Heart right ventricle (tissue), 16 donors: Measurements from ENCODE around the gene TBC1D17. TPM values are rescaled to one million over a fixed set of nuclear protein-coding genes. Genes with fewer than 3 reads are reported as not detected.

Experiments used
- ATAC-seq, 8 donors: fragments of 200-7000 bp; cut with Tn5 transposase; one replicate each; pipeline ENCODE4 v1.9.1; 2020; ENCODE audit warnings: mild to moderate bottlenecking in 8 of 8, moderate library complexity in 8 of 8, moderate number of reproducible peaks in 1 of 8
- DNase-seq, 2 donors: peaks; one replicate each; pipeline ENCODE4 v3.0.0-alpha.2; 2020
- H3K27ac ChIP-seq, 10 donors: fragments of 200-600 bp; sonication (generic) in 2 of 10; one replicate each; pipeline versions ENCODE4 v1.5.0 to v1.8.0; 2020 to 2022; ENCODE audit warnings: mild to moderate bottlenecking in 3 of 10
- H3K27me3 ChIP-seq, 7 donors: fragments of 200-600 bp; one replicate each; pipeline ENCODE4 v1.8.0; 2021 to 2022; ENCODE audit warnings: mild to moderate bottlenecking in 2 of 7
- H3K36me3 ChIP-seq, 9 donors: fragments of 200-600 bp; sonication (generic) in 1 of 9; one replicate each; pipeline versions ENCODE4 v1.5.0 to v1.8.0; 2020 to 2022; ENCODE audit warnings: mild to moderate bottlenecking in 2 of 9
- H3K4me1 ChIP-seq, 9 donors: fragments of 200-600 bp; sonication (generic) in 1 of 9; one replicate each; pipeline versions ENCODE4 v1.5.0 to v1.8.0; 2020 to 2022; ENCODE audit warnings: mild to moderate bottlenecking in 4 of 9
- H3K4me3 ChIP-seq, 10 donors: fragments of 200-600 bp; sonication (generic) in 2 of 10; one replicate each; pipeline versions ENCODE4 v1.5.0 to v1.8.0; 2020 to 2022; ENCODE audit warnings: mild to moderate bottlenecking in 7 of 10, moderate library complexity in 2 of 10
- H3K9me3 ChIP-seq, 11 donors: fragments of 200-600 bp in 10 of 11; sonication (generic) in 2 of 11; one replicate each; pipeline versions ENCODE4 v1.5.0 to v1.8.0; 2013 to 2022; ENCODE audit warnings: mild to moderate bottlenecking in 2 of 11, control low read depth in 1 of 11, moderate library complexity in 1 of 11
- WGBS, 2 donors: extraction: QIAGEN DNeasy Blood & Tissue Kit; methylation state at CpG; one replicate each; pipeline ENCODE4 v1.1.7; 2013; ENCODE audit warnings: inconsistent platforms in 1 of 2; 5-methylcytosine and 5-hydroxymethylcytosine counted together
- intact Hi-C, 10 donors: fragments of 100-400 bp; cut with DNase I; formaldehyde crosslinking; loops; one replicate each; pipeline versions ENCODE4 v1.11.1 to v1.14.2; 2022
- polyA plus RNA-seq, 2 donors: library from polyadenylated mRNA; stranded (reverse); fragments of 200-250 nt; gene quantifications; one replicate each; pipeline ENCODE4 v1.2.3, GENCODE V29; 2013
- total RNA-seq, 10 donors: library from RNA; stranded (reverse); fragmentation: NEBNext Ultra II Directional in 3 of 10; extraction: Animal tissue kit (Norgen Biotek cat#: 25700) in 3 of 10; gene quantifications; one replicate each; pipeline versions ENCODE4 v1.2.1 to v1.2.4, GENCODE V29; 2021 to 2023
- TF ChIP-seq, protein P1 (sequence below), 9 donors: fragments of 200-600 bp; sonication (generic) in 2 of 9; IDR thresholded peaks; one replicate each; pipeline versions ENCODE4 v1.5.0 to v1.8.0; 2021 to 2022; ENCODE audit warnings: antibody characterized with exemption in 9 of 9, mild to moderate bottlenecking in 5 of 9, moderate library complexity in 1 of 9
- donor health status: Arrhythmogenic right ventricular cardiomyopathy.
- donor health status: ischemic (EF 13 %, LVEDD 7.1; RV severe dilation, severe dysfunction).
- donor health status: healthy with polysubstance abuse.
- donor health status: DM: no; HTN: yes; CAD: no.
- donor health status: DM: no; HTN: no; CAD: no.
- donor health status: ischemic (EF 25% LVEDD 6.9; RV normal size, moderate dysfunction).
- donor health status: ischemic (EF 25% LVEDD 5.7; RV mildly dilated, moderate dysfunction).
- donor health status: healthy.
- donor health status: DM: yes; HTN: yes; CAD: no.
- donor health status: Ischemic cardiomyopathy.
- donor health status: ischemic (EF 35%, LVEDD 5.7; RV mildly dilated, moderate dysfunction).
- donor health status: nonischemic (EF 11% LVEDD 7.7; RV severe dilation, severe dysfunction).
- donor health status: DM: yes; HTN: yes; CAD: no.
- donor health status: PGD.
- donor health status: ischemic (EF 29% LVEDD 5.4; RV normal size, mild dysfunction).
- donor health status: nonischemic (EF 23%, LVEDD 6.1; RV moderate dilation, normal function).

Gene TBC1D17
- total and polyA plus RNA-seq, 12 donors: 30.4 to 57.9 (median 49.8) TPM

- H3K27me3 ChIP-seq: no peaks in the 10 kb centered on the region
- H3K9me3 ChIP-seq: no peaks in the 10 kb centered on the region
- peaks cover 14 to 39% (median 37%) of the 10 kb centered on the region in 9 donors for H3K4me1 ChIP-seq
- peaks cover 0 to 61% (median 18%) of the 10 kb centered on the region in 9 donors for H3K36me3 ChIP-seq
- H3K27ac ChIP-seq: no peak overlapping the region
- H3K4me3 ChIP-seq: no peak overlapping the region
- ATAC-seq: no peak
- TF ChIP-seq, protein P1, sequence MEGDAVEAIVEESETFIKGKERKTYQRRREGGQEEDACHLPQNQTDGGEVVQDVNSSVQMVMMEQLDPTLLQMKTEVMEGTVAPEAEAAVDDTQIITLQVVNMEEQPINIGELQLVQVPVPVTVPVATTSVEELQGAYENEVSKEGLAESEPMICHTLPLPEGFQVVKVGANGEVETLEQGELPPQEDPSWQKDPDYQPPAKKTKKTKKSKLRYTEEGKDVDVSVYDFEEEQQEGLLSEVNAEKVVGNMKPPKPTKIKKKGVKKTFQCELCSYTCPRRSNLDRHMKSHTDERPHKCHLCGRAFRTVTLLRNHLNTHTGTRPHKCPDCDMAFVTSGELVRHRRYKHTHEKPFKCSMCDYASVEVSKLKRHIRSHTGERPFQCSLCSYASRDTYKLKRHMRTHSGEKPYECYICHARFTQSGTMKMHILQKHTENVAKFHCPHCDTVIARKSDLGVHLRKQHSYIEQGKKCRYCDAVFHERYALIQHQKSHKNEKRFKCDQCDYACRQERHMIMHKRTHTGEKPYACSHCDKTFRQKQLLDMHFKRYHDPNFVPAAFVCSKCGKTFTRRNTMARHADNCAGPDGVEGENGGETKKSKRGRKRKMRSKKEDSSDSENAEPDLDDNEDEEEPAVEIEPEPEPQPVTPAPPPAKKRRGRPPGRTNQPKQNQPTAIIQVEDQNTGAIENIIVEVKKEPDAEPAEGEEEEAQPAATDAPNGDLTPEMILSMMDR (IDR thresholded peaks at IDR 0.05): no peak
- no peak for DNase-seq
- intact Hi-C loops: loop anchor here in 1 of 10 donors (10.0 kb wide), 1 partner anchor 349 kb away; the partner anchor contains the start of gene FCGRT
- WGBS, 2 donors: 86 to 92% methylated on average over 17 of the region's 17 CpGs
Measured at GRCh38 chr19:49863935-49864320, 13.6 kb upstream of the TBC1D17 start.

DNA sequence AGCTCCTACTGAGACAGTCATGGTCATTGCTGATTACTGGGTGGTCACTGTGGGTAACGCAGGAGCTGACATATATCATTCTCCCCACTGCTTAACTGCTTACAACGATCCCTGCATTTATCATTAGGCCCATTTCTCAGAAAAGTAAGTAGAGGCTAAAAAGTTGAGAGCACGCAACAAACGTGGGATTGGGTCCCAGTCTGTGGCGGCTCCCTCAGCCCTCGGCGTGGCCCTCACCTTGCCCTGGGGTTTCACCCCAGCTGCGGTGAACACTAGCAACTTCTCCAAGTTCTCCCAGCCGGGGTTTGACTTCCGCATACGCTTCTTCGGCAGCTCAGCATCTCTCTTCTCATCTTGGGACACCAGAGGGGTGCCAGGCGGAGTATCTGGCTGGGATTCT, 12.6 kb upstream of the TBC1D17 start:
- Histone ChIP-seq H3K27me3 (no peaks in the 10 kb centered on the region), H3K27ac (peak overlapping the region in 5 of 10 donors; percentile 40 to 96 (median 60)), H3K36me3 (peaks cover 0 to 52% (median 13%) of the 10 kb centered on the region in 9 donors), H3K4me3 (no peak overlapping the region), H3K4me1 (peaks cover 17 to 43% (median 41%) of the 10 kb centered on the region in 9 donors), H3K9me3 (no peaks in the 10 kb centered on the region)
- no peak for DNase-seq
- intact Hi-C loops: loop anchor here in 5 of 10 donors (5.0 to 10.0 kb wide), 3 partner anchors 48 to 350 kb away; partner anchors contain the start of genes MED25 (in 4 of the 5), FCGRT (in 1 of the 5) and PRMT1 (in 1 of the 5)
- TF ChIP-seq, protein P1 (IDR thresholded peaks at IDR 0.05): no peak
- ATAC-seq: no peak
- 91 to 92% methylated on average over 13 of the region's 13 CpGs for WGBS, 2 donors

GRCh38 chr19:49866933-49867782, 10.3 kb upstream of the TBC1D17 start, which contains the start of gene PNKP:
PNKP (minus strand) TSS chr19:49867576; CDS start chr19:49867204, 372 bp downstream.
- DNase-seq: peak; percentile 87 to 91
- TF ChIP-seq, protein P1 (IDR thresholded peaks at IDR 0.05): no peak
- H3K4me3 ChIP-seq: peak within 1 kb of the TSS; percentile 58 to 86 (median 72)
- H3K36me3 ChIP-seq: peaks cover 0 to 44% (median 7%) of the 10 kb centered on the region in 9 donors
- H3K27ac ChIP-seq: peak within 1 kb of the TSS; percentile 55 to 96 (median 90)
- peaks cover 20 to 54% (median 48%) of the 10 kb centered on the region in 9 donors for H3K4me1 ChIP-seq
- intact Hi-C loops: loop anchor here in 5 of 10 donors (5.0 to 10.0 kb wide), 3 partner anchors 50 to 352 kb away; partner anchors contain the start of genes MED25 (in 4 of the 5), FCGRT (in 1 of the 5) and PRMT1 (in 1 of the 5)
- no peaks in the 10 kb centered on the region for H3K9me3 ChIP-seq
- H3K27me3 ChIP-seq: no peaks in the 10 kb centered on the region
- 0% methylated on average over 65 of the region's 65 CpGs for WGBS, 2 donors
- peak; percentile 62 to 76 (median 68) for ATAC-seq

DNA sequence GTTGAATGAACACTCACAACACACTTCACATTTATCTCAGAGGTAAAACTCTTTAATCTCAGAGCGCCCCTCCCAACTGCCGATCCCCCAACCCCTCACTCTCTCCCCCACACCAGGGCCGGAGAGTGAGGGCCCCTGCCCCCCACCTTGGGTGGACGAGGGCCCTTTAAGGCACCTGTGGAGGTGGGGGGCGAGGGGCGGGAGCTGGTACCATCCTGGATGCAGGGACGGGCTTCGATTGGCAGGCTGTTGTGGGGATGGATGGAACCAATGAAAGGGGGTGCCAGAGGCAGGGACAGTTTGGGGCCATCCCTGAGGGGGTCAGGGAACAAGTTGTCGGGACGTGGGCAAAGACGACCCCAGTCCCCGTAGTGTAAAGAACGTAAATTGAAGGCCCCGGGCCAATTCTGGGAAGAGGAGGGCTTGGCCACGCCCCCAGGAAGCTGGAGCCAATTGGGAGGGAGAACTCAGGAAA, 8.5 kb upstream of the TBC1D17 start:
- peaks cover 20 to 55% (median 48%) of the 10 kb centered on the region in 9 donors for H3K4me1 ChIP-seq
- H3K27ac ChIP-seq: peak overlapping the region; percentile 46 to 96 (median 88)
- peak overlapping the region in 9 of 10 donors; percentile 4 to 73 (median 58) for H3K4me3 ChIP-seq
- intact Hi-C loops: loop anchor here in 5 of 10 donors (2.0 to 10.0 kb wide), 4 partner anchors 50 to 354 kb away; partner anchors contain the start of genes MED25 (in 5 of the 5), FCGRT (in 1 of the 5) and PRMT1 (in 1 of the 5)
- DNase-seq (peak in 1 of 2 donors; percentile 91), ATAC-seq (peak; percentile 1 to 28 (median 15))
- TF ChIP-seq, protein P1 (IDR thresholded peaks at IDR 0.05): no peak
- H3K9me3 ChIP-seq: no peaks in the 10 kb centered on the region
- 2% methylated on average over 15 of the region's 15 CpGs for WGBS, 2 donors
- no peaks in the 10 kb centered on the region for H3K27me3 ChIP-seq
- H3K36me3 ChIP-seq: peaks cover 0 to 28% (median 4%) of the 10 kb centered on the region in 9 donors
